H1 (cell line): ENCODE data around the gene NKX2-4. TPM values are rescaled to one million over a fixed set of nuclear protein-coding genes. Genes with fewer than 3 reads are reported as not detected.

Source experiments
- CTCF ChIA-PET: fragments of 300-600 bp; sonication (Branson Sonifier 250); formaldehyde crosslinking; loops from one replicate; lab custom pipeline; 2021; ENCODE audit not compliant: partially characterized antibody; lab: Charles Lee
- POLR2A ChIA-PET: fragments of 300-600 bp; sonication (Branson Sonifier 250); formaldehyde crosslinking; loops from one replicate; lab custom pipeline; 2021; ENCODE audit warnings: inconsistent platforms; ENCODE audit not compliant: partially characterized antibody; lab: Charles Lee
- DNase-seq, 2 experiments: peaks; one replicate each; pipeline versions ENCODE4 v3.0.0 to v3.0.0-alpha.2; 2010 to 2022; ENCODE audit warnings: low spot score in 2 of 2, low read depth in 1 of 2, mixed read lengths in 1 of 2
- FAIRE-seq: peaks from 2 replicates; lab custom pipeline; 2011; peaks lifted over from hg19 to GRCh38; lab: Jason Lieb, UNC
- H2AFZ ChIP-seq: 2 replicates; pipeline ENCODE4 v1.8.1; 2012; ENCODE audit warnings: low read length, inconsistent platforms
- H2AK5ac ChIP-seq: 2 replicates; pipeline ENCODE4 v1.6.1; 2013; ENCODE audit warnings: low read depth, low read length
- H2BK120ac ChIP-seq: replicated peaks from 2 replicates; pipeline ENCODE3; 2013; ENCODE audit warnings: low read depth, low read length, inconsistent platforms
- H2BK12ac ChIP-seq: 2 replicates; pipeline ENCODE4 v1.6.1; 2013; ENCODE audit warnings: low read depth, low read length
- H2BK15ac ChIP-seq: 2 replicates; pipeline ENCODE4 v1.6.1; 2013; ENCODE audit warnings: low read length
- H2BK20ac ChIP-seq: 2 replicates; pipeline ENCODE4 v1.6.1; 2013; ENCODE audit warnings: low read length
- H2BK5ac ChIP-seq: 2 replicates; pipeline ENCODE4 v1.6.1; 2013; ENCODE audit warnings: low read depth, low read length
- H3K14ac ChIP-seq: 2 replicates; pipeline ENCODE4 v1.6.1; 2013; ENCODE audit warnings: inconsistent platforms; ENCODE audit not compliant: insufficient read length
- H3K18ac ChIP-seq: 2 replicates; pipeline ENCODE4 v1.6.1; 2013; ENCODE audit warnings: low read length; ENCODE audit errors: extremely low read depth
- H3K23ac ChIP-seq: 2 replicates; pipeline ENCODE4 v1.6.1; 2013; ENCODE audit warnings: inconsistent platforms; ENCODE audit not compliant: insufficient read length
- H3K23me2 ChIP-seq: 2 replicates; pipeline ENCODE4 v1.6.1; 2013; ENCODE audit warnings: low read depth, low read length
- H3K27ac ChIP-seq: 2 replicates; pipeline ENCODE4 v1.6.1; 2011; ENCODE audit warnings: low read depth, low read length, inconsistent platforms
- H3K27me3 ChIP-seq, 4 experiments: replicated peaks in 1 of 4; 1 replicate in 1 of 4; 2 replicates in 3 of 4; pipeline versions ENCODE4 v1.6.1 to v1.8.1; 2011 to 2013; ENCODE audit warnings: low read length in 3 of 4, mild to moderate bottlenecking in 3 of 4, inconsistent platforms in 2 of 4, mixed read lengths in 2 of 4, moderate library complexity in 1 of 4; ENCODE audit not compliant: control insufficient read depth in 3 of 4, insufficient read depth in 3 of 4; ENCODE audit errors: extremely low read depth in 1 of 4
- H3K36me3 ChIP-seq, 4 experiments: 2 replicates each; pipeline versions ENCODE4 v1.6.1 to v1.8.1; 2011 to 2013; ENCODE audit warnings: mild to moderate bottlenecking in 4 of 4, low read length in 3 of 4, moderate library complexity in 2 of 4, control low read depth in 1 of 4, inconsistent platforms in 1 of 4; ENCODE audit not compliant: insufficient read depth in 4 of 4, control insufficient read depth in 2 of 4
- H3K4ac ChIP-seq: replicated peaks from 2 replicates; pipeline ENCODE3; 2013; ENCODE audit warnings: low read length, low read depth, mixed read lengths, inconsistent platforms; ENCODE audit not compliant: insufficient read length
- H3K4me1 ChIP-seq, 4 experiments: replicated peaks in 1 of 4; 1 replicate in 1 of 4; 2 replicates in 3 of 4; pipeline versions ENCODE4 v1.6.1 to v1.8.1; 2011 to 2013; ENCODE audit warnings: low read length in 3 of 4, inconsistent platforms in 2 of 4, mixed read lengths in 1 of 4; ENCODE audit not compliant: insufficient read depth in 4 of 4, control insufficient read depth in 3 of 4
- H3K4me2 ChIP-seq, 2 experiments: 2 replicates each; pipeline versions ENCODE4 v1.6.1 to v1.8.1; 2011 to 2013; ENCODE audit warnings: low read depth in 2 of 2, low read length in 2 of 2, control low read depth in 1 of 2, inconsistent platforms in 1 of 2, mild to moderate bottlenecking in 1 of 2; ENCODE audit not compliant: insufficient read depth in 1 of 2
- H3K4me3 ChIP-seq, 4 experiments: fragments of 200-600, 300-600 bp in 1 of 4; sonication (generic), shearing (Covaris generic), sonication (Bioruptor Twin) in 1 of 4; 2 replicates each; pipeline versions ENCODE4 v1.5.1 to v1.8.1; 2011 to 2016; ENCODE audit warnings: low read length in 4 of 4, low read depth in 3 of 4, control low read depth in 2 of 4, inconsistent platforms in 2 of 4, mild to moderate bottlenecking in 2 of 4, mixed read lengths in 1 of 4, moderate library complexity in 1 of 4; ENCODE audit not compliant: insufficient read depth in 2 of 4; ENCODE audit errors: extremely low read depth in 1 of 4
- H3K56ac ChIP-seq: replicated peaks from 2 replicates; pipeline ENCODE3; 2013; ENCODE audit warnings: low read depth, mild to moderate bottlenecking, mixed read lengths, low read length, inconsistent platforms; ENCODE audit not compliant: insufficient read length
- H3K79me1 ChIP-seq: 2 replicates; pipeline ENCODE4 v1.6.1; 2013; ENCODE audit warnings: low read depth, low read length, control low read depth
- H3K79me2 ChIP-seq, 2 experiments: 2 replicates each; pipeline versions ENCODE4 v1.6.1 to v1.8.1; 2012 to 2013; ENCODE audit warnings: low read length in 2 of 2, mild to moderate bottlenecking in 2 of 2, inconsistent platforms in 1 of 2; ENCODE audit not compliant: insufficient read depth in 2 of 2, control insufficient read depth in 1 of 2
- H3K9ac ChIP-seq, 4 experiments: replicated peaks in 1 of 4; 1 replicate in 1 of 4; 2 replicates in 3 of 4; pipeline versions ENCODE4 v1.6.1 to v1.8.1; 2011 to 2013; ENCODE audit warnings: low read depth in 3 of 4, low read length in 3 of 4, control low read depth in 2 of 4, mild to moderate bottlenecking in 2 of 4, moderate library complexity in 2 of 4, inconsistent platforms in 1 of 4; ENCODE audit errors: extremely low read depth in 1 of 4
- H3K9me3 ChIP-seq, 2 experiments: 2 replicates each; pipeline versions ENCODE4 v1.6.1 to v1.8.1; 2012 to 2013; ENCODE audit warnings: mild to moderate bottlenecking in 2 of 2, moderate library complexity in 2 of 2, control low read depth in 1 of 2, inconsistent platforms in 1 of 2, low read depth in 1 of 2, low read length in 1 of 2, mixed read lengths in 1 of 2; ENCODE audit not compliant: insufficient read depth in 2 of 2
- H4K20me1 ChIP-seq, 2 experiments: replicated peaks in 1 of 2; 2 replicates each; pipeline versions ENCODE3 to v1.8.1; 2011 to 2013; ENCODE audit warnings: inconsistent platforms in 2 of 2, low read length in 2 of 2, mild to moderate bottlenecking in 1 of 2; ENCODE audit not compliant: insufficient read depth in 2 of 2, control insufficient read depth in 1 of 2
- H4K5ac ChIP-seq: 2 replicates; pipeline ENCODE4 v1.6.1; 2013; ENCODE audit warnings: low read length, low read depth, mixed read lengths, inconsistent platforms; ENCODE audit not compliant: insufficient read length
- H4K8ac ChIP-seq: 2 replicates; pipeline ENCODE4 v1.8.0; 2013; ENCODE audit warnings: mild to moderate bottlenecking, moderate library complexity, low read length, inconsistent platforms; ENCODE audit not compliant: insufficient read depth; ENCODE audit errors: extremely low read depth
- H4K91ac ChIP-seq: replicated peaks from 2 replicates; pipeline ENCODE3; 2013; ENCODE audit warnings: low read length, mixed read lengths, inconsistent platforms; ENCODE audit not compliant: insufficient read length
- BACH1 ChIP-seq: IDR thresholded peaks from 2 replicates; pipeline ENCODE4 v1.6.1; 2012; ENCODE audit warnings: low read length, improper control_type of control experiment
- EGR1 ChIP-seq: IDR thresholded peaks from 2 replicates; pipeline ENCODE4 v1.6.1; 2011; ENCODE audit warnings: low read depth, low read length, borderline replicate concordance
- WGBS, 2 experiments: shearing (Covaris generic) in 1 of 2; methylation state at CpG; one replicate each; pipeline versions ENCODE4 v1.1.6 to v1.1.7; 2013 to 2015; ENCODE audit warnings: low lambda C conversion rate in 2 of 2, mixed read lengths in 2 of 2, inconsistent platforms in 1 of 2, low coverage in 1 of 2, missing lambda C conversion rate in 1 of 2; ENCODE audit not compliant: insufficient replicate concordance in 2 of 2, insufficient coverage in 1 of 2, insufficient read length in 1 of 2; ENCODE audit errors: extremely low coverage in 1 of 2, missing lambda C conversion rate in 1 of 2; 5-methylcytosine and 5-hydroxymethylcytosine counted together
- polyA plus RNA-seq, 7 experiments: library from polyadenylated mRNA; depleted of rRNA in 3 of 7; stranded (reverse) in 5 of 7; unstranded in 2 of 7; fragments of >200 nt in 5 of 7; fragments of 200-250 nt in 2 of 7; gene quantifications; 1 replicate in 5 of 7; 2 replicates in 1 of 7; 4 replicates in 1 of 7; pipeline versions ENCODE4 v1.2.1 to v1.2.3, GENCODE V29; 2011 to 2013; ENCODE audit warnings: missing spikeins in 2 of 7, mixed read lengths in 2 of 7
- total RNA-seq: library from RNA; stranded (reverse); fragmentation: NEBNext Ultra II Directional; extraction: Animal tissue kit (Norgen Biotek cat#: 25700); gene quantifications from 2 replicates; pipeline ENCODE4 v1.2.1, GENCODE V29; 2021

The NKX2-4 gene
- total and polyA plus RNA-seq, 2 of the 8 experiments (the other 6 are each of a cell fraction or from before 2014, with no cell fraction given) = 0.12 to 0.37 TPM

DNA sequence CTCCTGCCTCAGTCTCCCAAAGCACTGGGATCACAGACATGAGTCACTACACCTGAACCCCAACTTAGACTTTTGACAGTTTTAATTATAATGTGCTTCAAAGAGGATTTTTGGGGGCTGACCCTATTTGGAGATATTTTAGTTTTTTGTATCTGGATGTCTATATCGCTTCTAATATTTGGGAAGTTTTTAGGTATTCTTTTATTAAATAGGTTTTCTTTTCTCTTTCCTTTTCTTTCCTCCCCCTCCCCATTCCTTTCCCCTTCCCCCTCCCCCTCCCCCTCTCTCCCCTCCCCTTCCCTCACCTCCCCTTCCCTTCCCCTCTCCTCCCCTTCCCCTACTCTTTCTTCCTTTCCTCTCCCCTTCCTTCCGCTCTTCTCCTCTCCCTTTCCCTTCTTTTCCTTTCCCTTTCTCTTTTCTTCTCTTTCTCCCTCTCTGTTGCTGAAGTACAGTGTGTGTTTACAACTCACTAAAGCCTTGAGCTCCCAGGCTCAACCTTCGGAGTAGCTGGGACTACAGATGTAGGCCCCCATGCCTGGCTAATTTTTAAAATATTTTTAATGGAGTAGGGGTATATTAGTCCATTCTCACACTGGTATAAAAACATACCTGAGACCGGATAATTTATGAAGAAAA lies 24.4 kb upstream of the NKX2-4 start:
- no peak overlapping the region for H4K91ac ChIP-seq
- no peaks in the 10 kb centered on the region for H3K36me3 ChIP-seq
- no peaks in the 10 kb centered on the region for H3K79me1 ChIP-seq
- CTCF ChIA-PET = interaction anchor here (0.7 to 1.2 kb wide), 2 partner anchors 69 to 73 kb away, joined by 3 to 4 read pairs; no protein-coding TSS in a partner anchor
- no peak overlapping the region for H2AK5ac ChIP-seq
- FAIRE-seq (no peak), DNase-seq (no peak)
- no peak overlapping the region for H3K4ac ChIP-seq
- H2AFZ ChIP-seq = no peak overlapping the region
- H3K9me3 ChIP-seq = peaks cover 0 to 3% of the 10 kb centered on the region in 2 experiments; a peak in 1 of 4 replicates
- H2BK12ac ChIP-seq = no peak overlapping the region
- no peaks in the 10 kb centered on the region for H3K4me1 ChIP-seq
- H3K14ac ChIP-seq = no peak overlapping the region
- H3K23me2 ChIP-seq = no peaks in the 10 kb centered on the region
- no peak overlapping the region for H4K5ac ChIP-seq
- no peaks in the 10 kb centered on the region for H3K27me3 ChIP-seq
- H4K20me1 ChIP-seq = no peaks in the 10 kb centered on the region
- no peak overlapping the region for H2BK15ac ChIP-seq
- H3K4me2 ChIP-seq = no peak overlapping the region
- no peak overlapping the region for H2BK5ac ChIP-seq
- H4K8ac ChIP-seq = no peak overlapping the region
- no peak overlapping the region for H3K56ac ChIP-seq
- TF ChIP-seq BACH1 (no peak), EGR1 (no peak)
- TF ChIP-seq, all 59 proteins: peak for 0
- Histone ChIP-seq H2BK120ac (no peak overlapping the region), H3K9ac (no peak overlapping the region), H3K79me2 (no peaks in the 10 kb centered on the region), H3K23ac (no peak overlapping the region), H2BK20ac (no peak overlapping the region), H3K18ac (no peak overlapping the region), H3K27ac (no peak overlapping the region), H3K4me3 (no peak overlapping the region)
- 94% methylated on average over 4 of the region's 4 CpGs; no CpG with 5 or more reads in 1 of the 2 experiments for WGBS, 2 experiments
- POLR2A ChIA-PET = no interaction called here
